ENCODE results near the gene SMS.
A peak's percentile ranks its signal among the peaks of the same experiment; 100 is the strongest.

Gene SMS

GRCh38 chrX:21940356-21940829 is at the start of gene SMS:
Gene SMS (plus strand): TSS chrX:21940709. CDS start chrX:21940825, 116 bp downstream.
- DNase-seq (ENCODE audit: low read depth, low spot score): no peak
- no peaks in the 10 kb centered on the region for H3K36me3 ChIP-seq (ENCODE audit: control insufficient read depth, insufficient read depth, low read length)
- peaks cover 4% of the 10 kb centered on the region for H3K4me1 ChIP-seq (ENCODE audit: control insufficient read depth, insufficient read depth, low read length)
- H3K27ac ChIP-seq (ENCODE audit: low read length): no peak within 1 kb of the TSS
- no CpG with 5 or more reads among the region's 46 CpGs for WGBS (ENCODE audit: insufficient coverage, insufficient read length)
- H3K9me3 ChIP-seq (ENCODE audit: control insufficient read depth, insufficient read depth, low read length): no peaks in the 10 kb centered on the region
- no peaks in the 10 kb centered on the region for H3K27me3 ChIP-seq (ENCODE audit: control insufficient read depth, insufficient read depth, low read length)
- peak within 1 kb of the TSS; percentile 88 for H3K4me3 ChIP-seq (ENCODE audit: low read length)

- H3K9me3 ChIP-seq (ENCODE audit: control insufficient read depth, insufficient read depth, low read length): no peaks in the 10 kb centered on the region
- DNase-seq (ENCODE audit: low read depth, low spot score): no peak
- H3K4me3 ChIP-seq (ENCODE audit: low read length): no peak overlapping the region
- H3K27me3 ChIP-seq (ENCODE audit: control insufficient read depth, insufficient read depth, low read length): no peaks in the 10 kb centered on the region
- no peaks in the 10 kb centered on the region for H3K36me3 ChIP-seq (ENCODE audit: control insufficient read depth, insufficient read depth, low read length)
- no CpG with 5 or more reads among the region's 2 CpGs for WGBS (ENCODE audit: insufficient coverage, insufficient read length)
- H3K27ac ChIP-seq (ENCODE audit: low read length): no peak overlapping the region
- 0 out of 2 replicates have a peak, but pooled peaks cover 1% of the 10 kb centered on the region for H3K4me1 ChIP-seq (ENCODE audit: control insufficient read depth, insufficient read depth, low read length)
These were observed 35.2 kb upstream of the SMS start for GRCh38 chrX:21905313-21905712.

- Histone ChIP-seq H3K27me3 (ENCODE audit: control insufficient read depth, insufficient read depth, low read length) (no peaks in the 10 kb centered on the region), H3K4me1 (ENCODE audit: control insufficient read depth, insufficient read depth, low read length) (0 out of 2 replicates have a peak, but pooled peaks cover 1% of the 10 kb centered on the region), H3K27ac (ENCODE audit: low read length) (no peak overlapping the region), H3K36me3 (ENCODE audit: control insufficient read depth, insufficient read depth, low read length) (no peaks in the 10 kb centered on the region), H3K9me3 (ENCODE audit: control insufficient read depth, insufficient read depth, low read length) (no peaks in the 10 kb centered on the region), H3K4me3 (ENCODE audit: low read length) (no peak overlapping the region)
- WGBS (ENCODE audit: insufficient coverage, insufficient read length): no CpG with 5 or more reads among the region's 3 CpGs
- no peak for DNase-seq (ENCODE audit: low read depth, low spot score)
These were observed 34.6 kb upstream of the SMS start for GRCh38 chrX:21905953-21906352.

- Histone ChIP-seq H3K27me3 (ENCODE audit: control insufficient read depth, insufficient read depth, low read length) (no peaks in the 10 kb centered on the region), H3K27ac (ENCODE audit: low read length) (no peak overlapping the region), H3K4me1 (ENCODE audit: control insufficient read depth, insufficient read depth, low read length) (0 out of 2 replicates have a peak, but pooled peaks cover 1% of the 10 kb centered on the region), H3K9me3 (ENCODE audit: control insufficient read depth, insufficient read depth, low read length) (no peaks in the 10 kb centered on the region), H3K36me3 (ENCODE audit: control insufficient read depth, insufficient read depth, low read length) (no peaks in the 10 kb centered on the region), H3K4me3 (ENCODE audit: low read length) (no peak overlapping the region)
- DNase-seq (ENCODE audit: low read depth, low spot score): no peak
- WGBS (ENCODE audit: insufficient coverage, insufficient read length): no CpG with 5 or more reads among the region's 1 CpG
These were observed 33.2 kb upstream of the SMS start for GRCh38 chrX:21907260-21907659.

- no peaks in the 10 kb centered on the region for H3K4me1 ChIP-seq (ENCODE audit: control insufficient read depth, insufficient read depth, low read length)
- H3K27ac ChIP-seq (ENCODE audit: low read length): no peak overlapping the region
- no peaks in the 10 kb centered on the region for H3K27me3 ChIP-seq (ENCODE audit: control insufficient read depth, insufficient read depth, low read length)
- no peak for DNase-seq (ENCODE audit: low read depth, low spot score)
- no peak overlapping the region for H3K4me3 ChIP-seq (ENCODE audit: low read length)
- WGBS (ENCODE audit: insufficient coverage, insufficient read length): no CpG with 5 or more reads among the region's 4 CpGs
- H3K36me3 ChIP-seq (ENCODE audit: control insufficient read depth, insufficient read depth, low read length): no peaks in the 10 kb centered on the region
- no peaks in the 10 kb centered on the region for H3K9me3 ChIP-seq (ENCODE audit: control insufficient read depth, insufficient read depth, low read length)
These were observed 29.0 kb upstream of the SMS start for GRCh38 chrX:21911481-21911880.

- no peaks in the 10 kb centered on the region for H3K9me3 ChIP-seq (ENCODE audit: control insufficient read depth, insufficient read depth, low read length)
- no peaks in the 10 kb centered on the region for H3K27me3 ChIP-seq (ENCODE audit: control insufficient read depth, insufficient read depth, low read length)
- no peak overlapping the region for H3K4me3 ChIP-seq (ENCODE audit: low read length)
- DNase-seq (ENCODE audit: low read depth, low spot score): no peak
- no peaks in the 10 kb centered on the region for H3K4me1 ChIP-seq (ENCODE audit: control insufficient read depth, insufficient read depth, low read length)
- no peak overlapping the region for H3K27ac ChIP-seq (ENCODE audit: low read length)
- H3K36me3 ChIP-seq (ENCODE audit: control insufficient read depth, insufficient read depth, low read length): no peaks in the 10 kb centered on the region
- WGBS (ENCODE audit: insufficient coverage, insufficient read length): 100% methylated on average over 1 of the region's 1 CpG
These were observed 28.3 kb upstream of the SMS start for GRCh38 chrX:21912220-21912619.

GRCh38 chrX:21912989-21913388 is 27.5 kb upstream of the SMS start:
- H3K4me3 ChIP-seq (ENCODE audit: low read length): no peak overlapping the region
- no peak overlapping the region for H3K27ac ChIP-seq (ENCODE audit: low read length)
- no peaks in the 10 kb centered on the region for H3K36me3 ChIP-seq (ENCODE audit: control insufficient read depth, insufficient read depth, low read length)
- no peak for DNase-seq (ENCODE audit: low read depth, low spot score)
- H3K27me3 ChIP-seq (ENCODE audit: control insufficient read depth, insufficient read depth, low read length): no peaks in the 10 kb centered on the region
- H3K4me1 ChIP-seq (ENCODE audit: control insufficient read depth, insufficient read depth, low read length): no peaks in the 10 kb centered on the region
- no peaks in the 10 kb centered on the region for H3K9me3 ChIP-seq (ENCODE audit: control insufficient read depth, insufficient read depth, low read length)
- no CpG with 5 or more reads among the region's 4 CpGs for WGBS (ENCODE audit: insufficient coverage, insufficient read length)

- no CpG with 5 or more reads among the region's 3 CpGs for WGBS (ENCODE audit: insufficient coverage, insufficient read length)
- DNase-seq (ENCODE audit: low read depth, low spot score): no peak
- H3K4me1 ChIP-seq (ENCODE audit: control insufficient read depth, insufficient read depth, low read length): no peaks in the 10 kb centered on the region
- H3K9me3 ChIP-seq (ENCODE audit: control insufficient read depth, insufficient read depth, low read length): no peaks in the 10 kb centered on the region
- no peaks in the 10 kb centered on the region for H3K27me3 ChIP-seq (ENCODE audit: control insufficient read depth, insufficient read depth, low read length)
- no peaks in the 10 kb centered on the region for H3K36me3 ChIP-seq (ENCODE audit: control insufficient read depth, insufficient read depth, low read length)
- H3K4me3 ChIP-seq (ENCODE audit: low read length): no peak overlapping the region
- no peak overlapping the region for H3K27ac ChIP-seq (ENCODE audit: low read length)
These were observed 14.4 kb upstream of the SMS start for GRCh38 chrX:21926116-21926515.

GRCh38 chrX:21926527-21927278 is 13.8 kb upstream of the SMS start:
- H3K27me3 ChIP-seq (ENCODE audit: control insufficient read depth, insufficient read depth, low read length): no peaks in the 10 kb centered on the region
- H3K4me1 ChIP-seq (ENCODE audit: control insufficient read depth, insufficient read depth, low read length): no peaks in the 10 kb centered on the region
- H3K4me3 ChIP-seq (ENCODE audit: low read length): no peak overlapping the region
- no peaks in the 10 kb centered on the region for H3K36me3 ChIP-seq (ENCODE audit: control insufficient read depth, insufficient read depth, low read length)
- H3K27ac ChIP-seq (ENCODE audit: low read length): no peak overlapping the region
- H3K9me3 ChIP-seq (ENCODE audit: control insufficient read depth, insufficient read depth, low read length): no peaks in the 10 kb centered on the region
- no peak for DNase-seq (ENCODE audit: low read depth, low spot score)
- WGBS (ENCODE audit: insufficient coverage, insufficient read length): no CpG with 5 or more reads among the region's 6 CpGs

GRCh38 chrX:21929209-21929608 is 11.3 kb upstream of the SMS start:
- WGBS (ENCODE audit: insufficient coverage, insufficient read length): no CpG with 5 or more reads among the region's 4 CpGs
- Histone ChIP-seq H3K27ac (ENCODE audit: low read length) (no peak overlapping the region), H3K4me1 (ENCODE audit: control insufficient read depth, insufficient read depth, low read length) (no peaks in the 10 kb centered on the region), H3K36me3 (ENCODE audit: control insufficient read depth, insufficient read depth, low read length) (no peaks in the 10 kb centered on the region), H3K9me3 (ENCODE audit: control insufficient read depth, insufficient read depth, low read length) (no peaks in the 10 kb centered on the region), H3K27me3 (ENCODE audit: control insufficient read depth, insufficient read depth, low read length) (no peaks in the 10 kb centered on the region), H3K4me3 (ENCODE audit: low read length) (no peak overlapping the region)
- DNase-seq (ENCODE audit: low read depth, low spot score): no peak

GRCh38 chrX:21930986-21931385 is 9.5 kb upstream of the SMS start:
- H3K36me3 ChIP-seq (ENCODE audit: control insufficient read depth, insufficient read depth, low read length): no peaks in the 10 kb centered on the region
- no peaks in the 10 kb centered on the region for H3K4me1 ChIP-seq (ENCODE audit: control insufficient read depth, insufficient read depth, low read length)
- no peak overlapping the region for H3K27ac ChIP-seq (ENCODE audit: low read length)
- H3K9me3 ChIP-seq (ENCODE audit: control insufficient read depth, insufficient read depth, low read length): no peaks in the 10 kb centered on the region
- H3K4me3 ChIP-seq (ENCODE audit: low read length): no peak overlapping the region
- DNase-seq (ENCODE audit: low read depth, low spot score): no peak
- no CpG with 5 or more reads among the region's 1 CpG for WGBS (ENCODE audit: insufficient coverage, insufficient read length)
- H3K27me3 ChIP-seq (ENCODE audit: control insufficient read depth, insufficient read depth, low read length): no peaks in the 10 kb centered on the region

Data from iPS DF 6.9 (cell line).